G401.6 (cell line): ENCODE results near the gene AGAP5.
"Not testable (repeated sequence)": the region's sequence is repeated elsewhere in the genome, so short reads cannot be mapped to it uniquely, and the experiment has no call there.

ENCODE experiments used
- FAIRE-seq: peaks from 2 replicates; lab custom pipeline; 2012; peaks lifted over from hg19 to GRCh38; lab: Jason Lieb, UNC

Gene AGAP5

GRCh38 chr10:73714483-73714882 lies 16.6 kb upstream of the AGAP5 start:
- FAIRE-seq: not testable (repeated sequence)

DNA sequence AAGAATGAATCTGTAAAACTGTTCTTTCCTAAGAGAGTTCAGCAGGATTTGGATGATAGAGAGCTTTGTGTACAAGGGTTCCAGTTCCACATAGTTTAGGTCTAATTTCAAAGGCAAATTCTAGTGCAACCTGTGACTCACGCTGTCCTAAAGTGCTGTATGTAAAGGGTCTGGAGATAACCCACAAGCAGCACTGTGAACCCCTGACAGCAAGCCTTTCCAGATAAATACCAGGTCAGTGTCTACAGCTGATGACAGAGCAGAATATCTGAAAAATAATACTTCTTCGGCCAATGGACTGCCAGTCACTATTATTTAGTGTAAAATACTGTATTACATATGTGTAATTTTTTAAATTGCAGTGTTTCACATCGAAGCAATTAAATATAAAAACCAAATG lies 16.0 kb upstream of the AGAP5 start:
- not testable (repeated sequence) for FAIRE-seq

GRCh38 chr10:73711683-73712082 lies 13.8 kb upstream of the AGAP5 start:
- FAIRE-seq: not testable (repeated sequence)

DNA sequence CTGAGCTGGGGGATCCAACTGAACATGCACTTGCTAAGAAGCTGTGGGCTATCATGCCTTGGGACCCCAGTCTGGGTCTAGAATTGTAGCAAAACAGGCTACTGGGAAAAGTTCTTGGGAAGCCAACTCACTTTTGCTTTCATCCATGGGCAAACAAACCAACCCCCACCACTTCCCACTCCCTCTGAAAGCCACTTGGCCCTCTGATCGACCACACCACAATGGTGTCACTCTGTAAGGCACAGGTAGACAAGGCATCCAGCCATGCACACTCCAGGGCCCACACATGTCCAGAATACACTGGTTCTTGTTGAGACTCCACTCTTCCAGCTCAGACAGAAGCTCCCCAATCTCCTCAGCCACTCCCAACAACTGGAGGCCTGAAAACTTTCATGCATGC lies 10.2 kb upstream of the AGAP5 start:
- not testable (repeated sequence) for FAIRE-seq

- FAIRE-seq: not testable (repeated sequence)
Measured at GRCh38 chr10:73707628-73708027, 9.7 kb upstream of the AGAP5 start.

GRCh38 chr10:73706488-73706887 lies 8.6 kb upstream of the AGAP5 start:
- not testable (repeated sequence) for FAIRE-seq

GRCh38 chr10:73705506-73706072 lies 7.7 kb upstream of the AGAP5 start:
- not testable (repeated sequence) for FAIRE-seq

DNA sequence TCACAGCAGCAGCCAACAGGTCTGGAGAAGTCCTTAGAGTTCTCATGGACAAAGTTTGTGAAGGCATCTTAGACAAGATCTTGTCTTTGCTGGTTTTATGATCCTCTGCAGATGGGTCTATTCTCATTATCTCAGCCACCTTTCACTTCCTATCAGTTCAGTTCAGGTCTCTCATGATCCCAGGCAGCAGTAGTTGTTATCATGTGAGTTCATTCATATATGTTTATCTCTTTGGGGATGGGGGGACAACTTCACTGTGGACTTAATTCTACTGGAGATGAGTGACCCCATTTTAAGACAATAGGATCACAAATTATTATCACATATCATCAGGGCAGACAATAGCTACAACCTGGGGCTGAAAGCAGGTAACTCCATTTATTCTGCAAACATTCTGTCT lies 6.0 kb upstream of the AGAP5 start:
- FAIRE-seq: not testable (repeated sequence)

DNA sequence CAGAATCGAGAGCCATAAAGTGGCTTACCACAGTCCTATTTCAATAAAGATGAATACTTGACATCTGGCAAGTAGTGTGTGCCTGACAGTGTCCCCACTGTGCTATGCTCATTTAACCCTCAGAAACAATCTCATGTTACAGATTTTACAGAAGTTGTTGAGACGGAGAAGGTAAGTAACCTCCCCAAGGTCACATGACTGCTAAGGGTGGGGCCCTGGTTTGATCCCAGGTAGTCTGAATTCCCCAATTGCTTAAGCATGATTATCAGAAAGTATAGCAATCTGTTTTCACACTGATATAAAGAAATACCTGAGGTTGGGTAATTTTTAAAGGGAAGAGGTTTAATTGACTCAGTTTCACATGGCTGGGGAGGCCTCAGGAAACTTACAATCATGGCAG lies 910 bp upstream of the AGAP5 start:
- not testable (repeated sequence) for FAIRE-seq

DNA sequence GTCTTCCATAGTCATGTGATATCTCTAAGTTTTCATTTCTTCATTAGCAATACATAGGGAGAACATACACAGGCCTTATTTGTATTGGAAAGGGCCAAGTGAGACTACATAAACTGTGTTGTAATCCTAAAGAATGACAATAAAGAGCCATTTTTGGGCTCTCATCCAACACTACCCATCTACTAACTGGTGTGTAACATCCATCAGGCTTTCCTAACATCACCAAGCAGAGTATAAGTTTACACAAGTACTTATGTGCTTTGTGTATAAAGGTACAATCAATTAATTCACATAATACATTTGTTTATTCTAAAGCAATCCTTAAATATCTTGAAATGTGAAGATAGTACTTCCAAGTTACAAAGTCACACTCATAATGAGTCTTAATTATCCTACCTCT lies 2.6 kb downstream of the AGAP5 start:
- FAIRE-seq: not testable (repeated sequence)

GRCh38 chr10:73690755-73691154 lies 7.2 kb downstream of the AGAP5 start:
- not testable (repeated sequence) for FAIRE-seq

DNA sequence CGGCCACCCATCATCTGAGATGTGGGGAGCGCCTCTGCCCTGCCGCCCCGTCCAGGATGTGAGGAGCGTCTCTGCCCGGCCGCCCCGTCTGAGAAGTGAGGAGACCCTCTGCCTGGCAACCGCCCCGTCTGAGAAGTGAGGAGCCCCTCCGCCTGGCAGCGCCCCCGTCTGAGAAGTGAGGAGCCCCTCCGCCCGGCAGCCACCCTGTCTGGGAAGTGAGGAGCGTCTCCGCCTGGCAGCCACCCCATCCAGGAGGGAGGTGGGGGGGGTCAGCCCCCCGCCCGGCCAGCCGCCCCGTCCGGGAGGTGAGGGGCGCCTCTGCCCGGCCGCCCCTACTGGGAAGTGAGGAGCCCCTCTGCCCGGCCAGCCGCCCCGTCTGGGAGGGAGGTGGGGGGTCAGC lies 8.3 kb downstream of the AGAP5 start:
- not testable (repeated sequence) for FAIRE-seq

- FAIRE-seq: not testable (repeated sequence)
Measured at GRCh38 chr10:73687641-73688040, 10.3 kb downstream of the AGAP5 start.

- not testable (repeated sequence) for FAIRE-seq
Measured at GRCh38 chr10:73674546-73674945, 23.4 kb downstream of the AGAP5 start.

GRCh38 chr10:73668378-73668777 lies 29.5 kb downstream of the AGAP5 start:
- FAIRE-seq: not testable (repeated sequence)

GRCh38 chr10:73666153-73666809 lies 31.6 kb downstream of the AGAP5 start:
- FAIRE-seq: not testable (repeated sequence)

DNA sequence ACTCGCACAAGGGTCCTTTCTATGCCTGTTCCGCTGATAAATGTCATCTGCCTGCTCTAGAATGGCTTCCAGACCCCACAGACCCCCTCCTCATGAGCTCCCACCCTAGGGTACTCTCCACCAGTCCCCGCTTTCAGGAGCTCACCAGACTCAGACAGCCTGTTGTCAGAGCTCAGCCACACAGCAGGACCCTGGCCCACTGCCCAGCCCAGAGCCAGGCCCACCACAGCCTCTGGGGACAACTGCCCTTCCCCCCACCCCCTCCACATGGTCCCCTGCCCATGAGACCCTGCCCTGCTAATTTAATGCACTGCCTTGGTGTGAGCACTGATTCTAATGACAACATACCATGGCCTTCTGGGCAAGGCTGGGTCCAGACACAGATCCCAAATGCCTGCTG lies 32.3 kb downstream of the AGAP5 start:
- FAIRE-seq: not testable (repeated sequence)

- FAIRE-seq: not testable (repeated sequence)
Measured at GRCh38 chr10:73664156-73665040, 33.5 kb downstream of the AGAP5 start.

- not testable (repeated sequence) for FAIRE-seq
Measured at GRCh38 chr10:73663621-73664020, 34.3 kb downstream of the AGAP5 start.

GRCh38 chr10:73662705-73663104 lies 35.2 kb downstream of the AGAP5 start:
- not testable (repeated sequence) for FAIRE-seq

- FAIRE-seq: no peak
Measured at GRCh38 chr10:73655990-73656298, 42.0 kb downstream of the AGAP5 start, which contains the start of gene SYNPO2L. Gene SYNPO2L (minus strand): TSS chr10:73656029. CDS start chr10:73655922, 107 bp downstream.

DNA sequence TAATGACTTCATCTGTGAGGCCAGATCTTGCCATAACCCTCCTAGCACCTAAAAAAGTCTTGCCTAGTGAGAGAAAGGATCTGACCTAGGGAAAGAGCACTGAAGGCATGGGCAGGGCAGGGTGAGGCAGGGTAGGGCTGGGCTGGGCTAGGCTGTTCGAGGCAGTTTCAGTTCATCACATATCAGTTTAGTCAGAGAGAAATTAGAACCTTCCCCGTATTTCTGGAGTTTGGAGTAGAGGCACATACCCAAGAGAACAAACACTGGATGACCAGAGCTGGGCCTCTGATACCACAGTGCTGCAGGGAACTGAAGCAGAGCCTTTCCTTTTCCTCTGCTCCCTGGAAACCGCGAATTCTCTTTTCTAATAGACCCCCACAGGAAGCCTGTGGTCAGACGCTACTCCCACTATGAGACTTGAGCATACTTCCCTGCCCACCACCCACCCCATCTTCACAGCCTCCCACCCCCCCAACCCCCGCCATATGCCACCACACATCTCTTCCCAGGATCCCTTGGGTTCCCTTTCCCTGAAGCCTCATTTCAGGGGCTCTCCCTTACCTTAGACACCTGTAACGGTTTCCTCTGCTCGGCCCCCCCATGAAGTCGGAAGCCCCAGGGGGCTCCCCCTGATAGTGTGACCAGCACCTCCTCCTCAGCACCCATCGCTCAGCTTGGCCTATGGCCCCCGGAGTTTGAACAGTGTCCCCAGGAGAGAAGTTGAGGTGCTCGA lies 42.5 kb downstream of the AGAP5 start:
- no peak for FAIRE-seq
